ENCODE data around the gene KLHL42. TPM values are rescaled to one million over a fixed set of nuclear protein-coding genes. Genes with fewer than 3 reads are reported as not detected.
"Not testable (repeated sequence)": the region's sequence is repeated elsewhere in the genome, so short reads cannot be mapped to it uniquely, and the experiment has no call there.

Gene KLHL42
- total and polyA plus RNA-seq, 2 donors from 2014 or later, result 6.6 to 21.2 TPM

DNA sequence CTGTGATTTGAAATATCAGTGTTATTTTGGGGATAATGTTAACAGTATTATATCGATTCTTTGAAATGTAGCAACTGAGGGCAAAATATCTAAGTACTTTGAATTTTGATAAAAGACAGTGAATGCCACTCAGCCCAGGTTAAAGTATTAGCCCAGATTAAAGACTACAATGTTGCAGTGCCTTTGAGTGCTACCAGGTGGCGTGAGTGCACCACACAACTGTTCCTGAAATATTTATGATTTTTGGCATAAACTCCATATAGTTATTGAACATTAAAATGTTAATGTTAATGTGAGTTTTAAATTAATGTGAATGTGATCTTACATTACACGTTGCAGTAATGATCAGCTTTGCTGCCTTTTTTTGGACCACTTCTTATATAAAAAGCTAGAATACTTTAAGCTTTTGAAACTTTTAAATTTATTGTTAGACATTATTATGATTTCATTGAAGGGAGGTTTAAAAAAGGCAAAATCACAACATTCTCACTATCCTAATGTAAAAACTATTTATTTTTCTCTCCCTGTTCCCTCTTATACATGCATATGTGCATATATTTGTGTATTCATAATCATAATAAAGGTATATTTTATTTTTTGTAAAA, 46.9 kb upstream of the KLHL42 start:
- H3K9ac ChIP-seq (ENCODE audit: low read length in 3 of 3), result no peak overlapping the region
- peak; percentile 77 for FAIRE-seq
- peaks cover 4 to 18% (median 5%) of the 10 kb centered on the region in 3 donors for H3K36me3 ChIP-seq (ENCODE audit: control insufficient read depth in 2 of 3, insufficient read depth in 3 of 3, low read length in 3 of 3)
- intact Hi-C loops (cut with DNase I), result no loop called here
- no peak overlapping the region for H3K27ac ChIP-seq (ENCODE audit: low read depth in 2 of 2, low read length in 2 of 2)
- DNase-seq, result peak in 3 of 5 donors; percentile 18 to 28 (median 28)
- no peaks in the 10 kb centered on the region for H3K4me1 ChIP-seq (ENCODE audit: control insufficient read depth in 2 of 3, insufficient read depth in 2 of 3, low read depth in 1 of 3, low read length in 3 of 3)
- no peaks in the 10 kb centered on the region for H3K9me3 ChIP-seq (ENCODE audit: control insufficient read depth in 2 of 3, insufficient read depth in 1 of 3, low read length in 3 of 3)
- H3K4me3 ChIP-seq (ENCODE audit: low read length in 3 of 3), result no peak overlapping the region
- TF ChIP-seq, protein P1, sequence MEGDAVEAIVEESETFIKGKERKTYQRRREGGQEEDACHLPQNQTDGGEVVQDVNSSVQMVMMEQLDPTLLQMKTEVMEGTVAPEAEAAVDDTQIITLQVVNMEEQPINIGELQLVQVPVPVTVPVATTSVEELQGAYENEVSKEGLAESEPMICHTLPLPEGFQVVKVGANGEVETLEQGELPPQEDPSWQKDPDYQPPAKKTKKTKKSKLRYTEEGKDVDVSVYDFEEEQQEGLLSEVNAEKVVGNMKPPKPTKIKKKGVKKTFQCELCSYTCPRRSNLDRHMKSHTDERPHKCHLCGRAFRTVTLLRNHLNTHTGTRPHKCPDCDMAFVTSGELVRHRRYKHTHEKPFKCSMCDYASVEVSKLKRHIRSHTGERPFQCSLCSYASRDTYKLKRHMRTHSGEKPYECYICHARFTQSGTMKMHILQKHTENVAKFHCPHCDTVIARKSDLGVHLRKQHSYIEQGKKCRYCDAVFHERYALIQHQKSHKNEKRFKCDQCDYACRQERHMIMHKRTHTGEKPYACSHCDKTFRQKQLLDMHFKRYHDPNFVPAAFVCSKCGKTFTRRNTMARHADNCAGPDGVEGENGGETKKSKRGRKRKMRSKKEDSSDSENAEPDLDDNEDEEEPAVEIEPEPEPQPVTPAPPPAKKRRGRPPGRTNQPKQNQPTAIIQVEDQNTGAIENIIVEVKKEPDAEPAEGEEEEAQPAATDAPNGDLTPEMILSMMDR (IDR thresholded peaks at IDR 0.05; ENCODE audit: borderline replicate concordance, extremely low read depth, insufficient read depth), result peak; percentile 79
- no peaks in the 10 kb centered on the region for H3K27me3 ChIP-seq (ENCODE audit: control insufficient read depth, insufficient read depth, low read length)

DNA sequence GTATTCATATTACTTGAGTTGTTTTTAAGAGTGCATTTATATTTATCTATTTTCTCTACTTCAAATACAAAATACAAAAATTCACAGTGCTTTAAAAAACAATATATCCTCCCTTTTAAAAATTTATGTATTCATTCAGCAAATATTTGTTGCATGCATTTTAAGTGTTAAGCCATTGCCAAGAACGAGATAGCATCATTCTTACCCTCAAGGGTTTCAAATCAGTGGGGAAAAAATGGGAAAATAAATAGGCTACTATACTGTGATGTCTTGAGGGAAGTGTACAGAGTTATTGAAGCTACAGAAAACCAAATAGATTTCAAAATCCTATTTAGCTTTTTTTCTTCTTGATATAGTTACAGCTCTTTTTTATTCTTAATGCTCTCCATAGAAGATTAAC, 46.2 kb upstream of the KLHL42 start:
- intact Hi-C loops (cut with DNase I), result no loop called here
- Histone ChIP-seq H3K9me3 (ENCODE audit: control insufficient read depth in 2 of 3, insufficient read depth in 1 of 3, low read length in 3 of 3) (no peaks in the 10 kb centered on the region), H3K27me3 (ENCODE audit: control insufficient read depth, insufficient read depth, low read length) (no peaks in the 10 kb centered on the region), H3K4me1 (ENCODE audit: control insufficient read depth in 2 of 3, insufficient read depth in 2 of 3, low read depth in 1 of 3, low read length in 3 of 3) (no peaks in the 10 kb centered on the region), H3K27ac (ENCODE audit: low read depth in 2 of 2, low read length in 2 of 2) (no peak overlapping the region), H3K36me3 (ENCODE audit: control insufficient read depth in 2 of 3, insufficient read depth in 3 of 3, low read length in 3 of 3) (peaks cover 4 to 18% (median 5%) of the 10 kb centered on the region in 3 donors), H3K9ac (ENCODE audit: low read length in 3 of 3) (no peak overlapping the region), H3K4me3 (ENCODE audit: low read length in 3 of 3) (no peak overlapping the region)
- TF ChIP-seq, protein P1 (IDR thresholded peaks at IDR 0.05; ENCODE audit: borderline replicate concordance, extremely low read depth, insufficient read depth), result no peak
- no peak for FAIRE-seq
- DNase-seq, result no peak

DNA sequence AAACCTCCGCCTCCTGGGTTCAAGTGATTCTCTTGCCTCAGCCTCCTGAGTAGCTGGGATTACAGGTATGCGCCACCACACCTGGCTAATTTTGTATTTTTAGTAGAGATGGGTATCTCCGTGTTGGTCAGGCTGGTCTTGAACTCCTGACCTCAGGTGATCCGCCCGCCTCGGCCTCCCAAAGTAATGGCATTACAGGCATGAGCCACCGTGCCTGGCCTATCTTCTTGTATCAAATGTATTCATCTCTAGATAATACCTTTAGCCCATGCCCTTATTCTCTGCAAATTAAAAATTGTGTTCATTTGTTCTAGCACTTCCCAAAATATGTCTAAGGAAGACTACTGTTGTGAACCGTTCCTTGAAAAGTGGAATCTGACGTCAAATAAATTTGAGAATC, 45.7 kb upstream of the KLHL42 start:
- intact Hi-C loops (cut with DNase I), result not testable (repeated sequence)
- H3K36me3 ChIP-seq (ENCODE audit: control insufficient read depth in 2 of 3, insufficient read depth in 3 of 3, low read length in 3 of 3), result peaks cover 4 to 22% (median 5%) of the 10 kb centered on the region in 3 donors

DNA sequence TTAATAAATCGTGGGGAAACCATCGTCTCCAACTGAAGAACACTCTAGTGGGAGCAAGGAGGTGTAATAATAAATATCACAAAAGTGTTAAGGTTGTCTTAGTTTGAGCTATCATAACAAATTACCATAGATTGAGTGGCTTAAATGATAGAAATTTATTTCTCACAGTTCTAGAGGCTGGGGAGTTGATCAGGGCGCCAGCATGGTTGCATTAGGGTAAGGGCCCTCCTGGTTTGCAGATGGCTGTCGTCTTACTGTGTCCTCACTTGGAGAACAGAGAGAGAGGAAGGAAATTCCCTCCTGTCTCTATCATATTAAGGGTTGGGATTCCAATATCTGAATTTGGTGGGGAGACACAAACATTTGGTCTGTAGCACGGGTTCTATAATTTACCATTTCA, 36.4 kb upstream of the KLHL42 start:
- Histone ChIP-seq H3K9me3 (ENCODE audit: control insufficient read depth in 2 of 3, insufficient read depth in 1 of 3, low read length in 3 of 3) (no peaks in the 10 kb centered on the region), H3K27ac (ENCODE audit: low read depth in 2 of 2, low read length in 2 of 2) (no peak overlapping the region), H3K27me3 (ENCODE audit: control insufficient read depth, insufficient read depth, low read length) (no peaks in the 10 kb centered on the region), H3K4me1 (ENCODE audit: control insufficient read depth in 2 of 3, insufficient read depth in 2 of 3, low read depth in 1 of 3, low read length in 3 of 3) (no peaks in the 10 kb centered on the region), H3K36me3 (ENCODE audit: control insufficient read depth in 2 of 3, insufficient read depth in 3 of 3, low read length in 3 of 3) (peaks cover 0 to 7% (median 0%) of the 10 kb centered on the region in 3 donors), H3K9ac (ENCODE audit: low read length in 3 of 3) (no peak overlapping the region), H3K4me3 (ENCODE audit: low read length in 3 of 3) (no peak overlapping the region)
- TF ChIP-seq, protein P1 (IDR thresholded peaks at IDR 0.05; ENCODE audit: borderline replicate concordance, extremely low read depth, insufficient read depth), result no peak
- no peak for FAIRE-seq
- intact Hi-C loops (cut with DNase I), result no loop called here
- DNase-seq, result no peak

More for the DNA sequence above, 45.7 kb upstream of the KLHL42 start:
- not testable (repeated sequence) for H3K27ac ChIP-seq (ENCODE audit: low read depth in 2 of 2, low read length in 2 of 2); H3K27me3 ChIP-seq (ENCODE audit: control insufficient read depth, insufficient read depth, low read length); H3K4me3 ChIP-seq (ENCODE audit: low read length in 3 of 3); H3K9me3 ChIP-seq (ENCODE audit: control insufficient read depth in 2 of 3, insufficient read depth in 1 of 3, low read length in 3 of 3); H3K4me1 ChIP-seq (ENCODE audit: control insufficient read depth in 2 of 3, insufficient read depth in 2 of 3, low read depth in 1 of 3, low read length in 3 of 3); FAIRE-seq; H3K9ac ChIP-seq (ENCODE audit: low read length in 3 of 3); DNase-seq

DNA sequence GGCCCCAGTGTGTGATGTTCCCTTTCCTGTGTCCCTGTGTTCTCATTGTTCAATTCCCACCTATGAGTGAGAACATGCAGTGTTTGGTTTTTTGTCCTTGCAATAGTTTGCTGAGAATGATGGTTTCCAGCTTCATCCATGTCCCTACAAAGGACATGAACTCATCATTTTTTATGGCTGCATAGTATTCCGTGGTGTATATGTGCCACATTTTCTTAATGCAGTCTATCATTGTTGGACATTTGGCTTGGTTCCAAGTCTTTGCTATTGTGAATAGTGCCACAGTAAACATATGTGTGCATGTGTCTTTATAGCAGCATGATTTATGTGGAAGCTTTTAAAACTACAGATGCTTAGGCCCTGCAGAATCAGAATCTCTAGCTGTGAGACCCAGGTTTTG, 34.3 kb upstream of the KLHL42 start:
- not testable (repeated sequence) for FAIRE-seq

More for the DNA sequence above, 34.3 kb upstream of the KLHL42 start:
- H3K27ac ChIP-seq (ENCODE audit: low read depth in 2 of 2, low read length in 2 of 2); DNase-seq; H3K4me1 ChIP-seq (ENCODE audit: control insufficient read depth in 2 of 3, insufficient read depth in 2 of 3, low read depth in 1 of 3, low read length in 3 of 3); intact Hi-C loops (cut with DNase I); H3K4me3 ChIP-seq (ENCODE audit: low read length in 3 of 3); H3K27me3 ChIP-seq (ENCODE audit: control insufficient read depth, insufficient read depth, low read length); H3K9ac ChIP-seq (ENCODE audit: low read length in 3 of 3); H3K36me3 ChIP-seq (ENCODE audit: control insufficient read depth in 2 of 3, insufficient read depth in 3 of 3, low read length in 3 of 3); H3K9me3 ChIP-seq (ENCODE audit: control insufficient read depth in 2 of 3, insufficient read depth in 1 of 3, low read length in 3 of 3): not testable (repeated sequence)
